Colon (tissue), 2 donors: Measurements from ENCODE around the gene MFRP.

Source experiments
- FAIRE-seq: peaks from 2 replicates; lab custom pipeline; 2012; peaks lifted over from hg19 to GRCh38; lab: Jason Lieb, UNC
- donor health status: control.
- donor health status: control.

The MFRP gene

DNA sequence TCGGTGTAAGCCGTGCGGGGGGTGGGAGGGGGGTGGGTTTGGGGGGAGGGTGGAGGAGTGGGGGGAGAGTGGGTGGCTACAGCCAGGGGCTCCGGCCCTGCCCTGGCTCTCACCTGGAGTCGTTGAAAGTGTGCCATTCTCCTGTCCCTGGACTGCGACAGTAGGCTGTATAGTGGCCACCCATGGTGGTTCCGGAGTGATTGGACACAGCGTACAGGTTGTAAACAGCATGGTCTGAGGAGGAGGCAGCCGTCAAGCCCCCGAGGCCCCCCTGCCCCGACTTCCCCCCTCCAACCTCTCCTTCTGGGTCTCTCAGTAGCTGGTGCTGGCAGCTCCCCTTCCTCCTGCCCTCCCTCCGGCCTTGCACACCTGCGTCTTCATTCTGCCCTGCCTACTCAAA lies 10.6 kb upstream of the MFRP start:
- no peak for FAIRE-seq

DNA sequence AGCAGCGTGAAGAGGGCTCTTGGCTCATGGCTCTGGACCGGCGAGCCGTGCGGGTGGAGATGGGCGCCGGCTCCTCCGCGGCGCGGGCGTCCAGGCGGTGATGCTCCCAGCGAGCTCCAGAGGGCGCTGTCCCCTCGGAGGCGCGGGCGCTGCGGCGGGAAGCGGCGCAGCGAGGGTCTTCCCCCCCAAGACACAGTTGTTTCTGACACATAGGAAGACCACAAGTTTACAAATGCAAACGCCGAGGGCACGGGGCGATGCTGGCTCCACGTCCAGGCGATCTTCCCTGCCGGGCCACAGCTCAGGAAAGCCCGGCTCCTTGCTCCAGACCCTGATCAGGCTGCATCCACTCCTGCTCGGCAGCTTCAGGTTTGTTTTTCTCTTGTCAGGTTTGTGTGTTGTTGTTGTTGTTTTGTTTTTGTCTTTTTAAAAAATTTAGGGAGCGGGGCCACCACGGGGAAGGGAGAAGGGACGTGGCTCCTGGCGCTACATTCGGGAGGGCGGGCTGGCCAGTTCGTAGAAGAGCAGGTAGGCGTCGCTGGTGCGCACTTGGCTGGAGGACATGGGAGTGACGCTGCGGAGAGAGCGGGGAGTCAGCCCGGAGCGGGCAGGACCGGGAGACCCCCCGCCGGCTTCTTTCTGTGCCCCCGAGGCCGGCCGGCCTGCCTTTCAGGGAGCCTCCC lies 10.0 kb upstream of the MFRP start:
- no peak for FAIRE-seq

DNA sequence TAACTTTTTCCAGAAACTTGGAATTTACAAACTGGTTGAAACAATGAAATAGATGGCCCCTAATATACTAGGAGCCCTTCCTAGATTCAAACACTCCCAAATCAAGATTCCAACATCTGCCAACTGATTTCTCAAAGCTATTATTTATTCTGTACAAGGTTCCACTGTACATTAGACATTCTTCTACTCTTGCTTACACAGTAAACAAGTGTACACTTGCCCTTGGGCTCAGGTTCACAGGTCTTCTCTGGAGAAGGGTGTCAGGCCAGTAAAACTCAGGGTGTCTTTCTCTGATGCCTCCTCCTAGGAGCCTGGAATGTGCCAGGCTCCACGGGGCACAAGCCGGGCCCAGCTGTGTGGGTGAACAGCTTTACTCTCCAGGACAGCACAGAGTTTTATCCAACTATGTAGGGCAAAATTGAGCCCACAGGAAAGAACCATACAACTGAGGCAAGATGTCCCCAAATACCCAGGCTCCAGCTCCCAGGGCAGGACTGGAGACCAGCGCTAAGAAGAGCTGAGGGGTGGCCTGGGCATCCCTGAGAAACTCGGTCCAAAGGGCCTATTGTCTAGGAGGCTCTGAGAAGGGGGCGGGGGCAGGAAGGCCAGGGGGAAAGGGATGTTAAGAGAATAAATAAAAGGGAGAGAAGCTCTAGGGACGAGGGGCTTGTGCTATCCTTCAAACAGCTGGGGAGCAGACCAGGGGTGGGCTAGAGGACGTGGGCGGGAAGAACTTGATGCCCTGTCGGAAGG lies 8.8 kb upstream of the MFRP start:
- no peak for FAIRE-seq

DNA sequence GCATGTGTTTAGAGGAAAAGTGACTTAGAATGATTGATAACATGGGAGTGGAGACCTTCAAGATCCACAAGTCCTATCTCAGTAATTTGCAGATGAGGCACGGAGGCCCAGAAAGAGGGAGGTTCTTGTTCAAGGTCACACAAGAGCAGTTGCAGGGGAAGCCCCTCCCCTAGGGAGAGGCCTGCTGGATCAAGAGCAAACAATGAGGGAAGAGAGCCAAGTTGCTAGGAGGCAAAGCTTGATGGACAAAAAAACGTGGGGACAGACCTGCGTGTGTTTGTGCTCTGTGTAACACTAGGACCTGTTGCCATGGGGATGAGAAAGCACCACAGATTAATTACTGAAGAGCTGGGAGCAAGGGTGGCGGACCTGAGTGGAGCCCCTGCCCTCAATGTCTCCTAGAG lies 6.4 kb upstream of the MFRP start:
- no peak for FAIRE-seq

DNA sequence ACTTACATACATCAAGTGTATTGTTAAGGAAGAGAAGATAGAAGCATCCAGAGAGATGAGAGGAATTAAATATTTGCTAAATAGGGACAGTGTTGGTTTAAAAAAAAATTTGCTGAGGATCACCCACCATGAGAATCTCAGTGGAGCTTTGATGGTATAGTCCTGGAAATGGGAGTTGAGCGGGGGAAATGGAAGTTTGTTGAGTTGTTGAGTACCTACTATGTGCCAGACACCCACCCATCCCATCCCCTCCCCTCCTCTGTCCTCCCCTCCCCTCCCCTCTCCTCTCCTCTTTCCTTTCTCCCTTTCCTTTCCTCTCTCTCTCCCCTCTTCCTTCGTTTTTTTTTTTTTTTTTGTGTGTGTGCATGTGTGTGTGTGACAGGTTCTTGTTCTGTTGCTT lies 4.7 kb upstream of the MFRP start:
- no peak for FAIRE-seq

DNA sequence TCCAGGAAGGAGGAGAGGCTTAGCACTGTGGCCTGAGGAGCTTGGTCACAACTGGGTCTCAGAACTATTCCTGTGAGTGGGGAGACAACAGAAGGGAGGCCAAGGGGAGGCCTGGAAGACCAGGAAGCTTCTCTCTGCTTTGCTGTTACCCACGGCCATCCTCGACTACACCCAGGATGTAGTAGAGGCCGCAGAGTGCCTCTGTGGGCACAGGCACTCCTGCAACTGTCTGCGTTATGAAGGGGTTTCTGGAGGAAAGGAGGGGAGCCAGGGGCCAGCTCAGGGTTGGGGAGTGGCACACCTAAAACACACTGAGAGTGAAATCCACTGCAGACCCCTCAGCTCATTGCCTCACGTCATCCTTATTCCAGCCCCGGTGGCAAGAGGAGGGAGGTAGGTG lies 3.8 kb upstream of the MFRP start:
- FAIRE-seq: no peak

DNA sequence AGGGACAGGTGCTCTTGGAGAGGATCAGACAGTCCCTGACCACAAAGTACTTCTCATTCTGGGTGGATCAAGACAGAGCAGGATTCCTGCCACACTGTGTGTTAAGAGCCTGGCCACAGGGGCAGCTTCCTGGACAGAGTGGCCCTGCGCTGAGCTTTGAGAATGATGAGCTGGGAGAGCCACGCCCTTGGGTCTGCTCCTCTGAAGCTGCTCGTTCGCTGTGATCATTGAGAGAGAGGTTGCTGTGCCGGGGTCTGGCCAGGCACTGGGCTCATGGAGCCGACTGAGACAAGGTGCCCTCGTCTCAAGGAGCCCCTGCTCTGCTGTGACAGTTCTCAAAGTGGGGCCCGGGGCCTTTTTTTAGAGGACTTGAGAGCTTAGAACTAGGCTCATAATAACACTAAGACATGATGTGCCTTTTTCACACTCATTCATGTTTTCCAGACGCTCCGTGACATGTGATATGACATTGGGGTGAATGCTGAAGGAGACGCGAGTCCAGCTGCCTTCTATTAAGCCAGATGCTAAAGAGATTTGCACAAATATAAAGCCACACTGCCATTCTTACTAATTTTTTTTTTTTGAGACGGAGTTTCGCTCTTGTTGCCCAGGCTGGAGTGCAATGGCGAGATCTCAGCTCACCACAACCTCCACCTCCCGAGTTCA lies 1.6 kb upstream of the MFRP start:
- no peak for FAIRE-seq

DNA sequence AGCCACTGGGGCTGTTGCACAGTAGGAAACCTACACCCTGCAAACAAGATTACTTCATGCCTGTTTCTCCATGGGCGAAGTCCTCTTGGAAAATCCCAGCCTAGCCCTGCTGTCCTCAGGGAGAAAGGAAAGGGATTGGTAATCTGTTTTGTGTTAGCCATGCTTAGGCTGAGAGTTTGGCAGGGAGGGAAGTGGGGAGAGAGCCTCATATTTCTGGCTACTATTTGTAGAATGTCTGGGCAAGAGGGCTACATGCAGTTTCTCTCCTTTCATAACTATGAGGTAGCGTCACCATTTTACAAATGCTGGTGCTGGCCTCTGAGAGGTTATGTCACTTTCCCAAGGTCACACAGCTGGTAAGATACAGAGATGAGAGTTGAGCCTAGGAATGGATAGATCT lies 737 bp upstream of the MFRP start:
- FAIRE-seq: no peak

DNA sequence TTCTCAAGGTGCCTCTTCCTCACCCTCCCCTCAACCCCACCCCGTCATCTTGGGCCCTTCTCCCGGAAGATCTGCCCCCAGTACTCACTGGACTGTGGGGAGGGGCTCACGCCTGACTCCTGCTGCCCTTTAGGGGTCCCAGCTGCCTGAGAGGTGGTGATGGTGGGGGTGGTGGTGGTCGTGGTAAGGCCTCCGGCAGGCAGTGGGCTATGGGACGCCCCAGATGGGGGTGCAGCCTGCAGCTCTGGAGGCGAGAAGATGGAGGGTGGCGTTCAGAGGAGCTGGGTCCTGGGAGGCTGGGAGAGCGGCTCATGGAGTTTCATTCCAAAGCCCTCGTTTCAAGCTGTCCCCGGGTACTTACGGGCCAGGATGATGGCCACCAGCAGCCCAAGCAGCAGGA lies 820 bp downstream of the MFRP start:
- FAIRE-seq: no peak

DNA sequence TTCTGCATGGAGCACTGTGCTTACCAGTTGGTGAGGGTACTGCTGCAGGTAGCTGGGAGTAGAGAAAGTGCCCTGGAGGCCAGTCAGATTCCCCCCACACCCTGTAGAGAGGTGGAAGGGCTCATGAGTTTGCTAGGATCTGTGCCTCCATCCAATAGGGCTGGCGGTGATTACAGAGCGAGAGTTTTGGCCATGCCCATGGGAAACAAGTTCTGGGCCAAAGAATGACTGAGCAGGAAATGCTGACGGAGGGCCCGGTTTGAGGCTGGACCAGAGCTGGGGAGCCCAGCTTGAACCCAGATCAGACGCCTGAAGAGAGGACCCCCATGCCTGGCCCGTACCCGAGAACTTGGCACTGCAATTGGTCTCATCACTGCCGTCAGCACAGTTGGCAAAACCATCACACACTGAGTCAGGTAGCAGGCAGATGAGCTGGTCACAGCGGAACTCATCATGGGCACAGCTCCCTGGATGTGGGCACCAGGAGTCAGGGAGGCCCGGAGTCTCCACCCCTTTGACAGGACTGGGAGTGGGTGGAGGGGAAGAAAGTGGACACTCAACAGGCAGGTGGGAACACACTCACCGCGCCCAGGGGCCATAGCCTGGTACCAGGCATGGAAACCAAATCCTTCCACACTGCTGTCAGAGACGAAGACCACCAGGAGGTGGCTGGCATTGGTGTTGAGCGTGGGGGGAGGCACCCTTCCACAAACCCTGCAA lies 2.1 kb downstream of the MFRP start:
- no peak for FAIRE-seq

DNA sequence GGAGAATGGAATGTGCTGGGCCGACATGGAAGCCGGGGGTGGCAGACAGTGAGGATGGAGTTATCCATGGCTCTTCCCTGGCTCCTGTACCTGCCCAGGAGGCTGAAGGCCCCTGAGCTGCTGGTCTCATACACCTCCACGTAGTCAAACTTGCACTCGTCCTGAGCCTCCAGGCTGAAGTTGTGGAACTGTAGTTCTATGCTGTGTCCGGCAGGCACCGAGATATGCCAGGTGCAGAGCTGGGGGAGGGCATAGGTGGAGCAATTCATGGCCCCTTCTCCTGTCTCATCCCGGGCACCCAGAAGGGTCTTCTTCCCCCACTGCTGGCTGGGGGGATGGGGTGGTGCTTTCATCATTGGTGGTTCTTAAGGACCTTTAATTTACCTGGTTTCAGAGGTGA lies 2.8 kb downstream of the MFRP start:
- no peak for FAIRE-seq

DNA sequence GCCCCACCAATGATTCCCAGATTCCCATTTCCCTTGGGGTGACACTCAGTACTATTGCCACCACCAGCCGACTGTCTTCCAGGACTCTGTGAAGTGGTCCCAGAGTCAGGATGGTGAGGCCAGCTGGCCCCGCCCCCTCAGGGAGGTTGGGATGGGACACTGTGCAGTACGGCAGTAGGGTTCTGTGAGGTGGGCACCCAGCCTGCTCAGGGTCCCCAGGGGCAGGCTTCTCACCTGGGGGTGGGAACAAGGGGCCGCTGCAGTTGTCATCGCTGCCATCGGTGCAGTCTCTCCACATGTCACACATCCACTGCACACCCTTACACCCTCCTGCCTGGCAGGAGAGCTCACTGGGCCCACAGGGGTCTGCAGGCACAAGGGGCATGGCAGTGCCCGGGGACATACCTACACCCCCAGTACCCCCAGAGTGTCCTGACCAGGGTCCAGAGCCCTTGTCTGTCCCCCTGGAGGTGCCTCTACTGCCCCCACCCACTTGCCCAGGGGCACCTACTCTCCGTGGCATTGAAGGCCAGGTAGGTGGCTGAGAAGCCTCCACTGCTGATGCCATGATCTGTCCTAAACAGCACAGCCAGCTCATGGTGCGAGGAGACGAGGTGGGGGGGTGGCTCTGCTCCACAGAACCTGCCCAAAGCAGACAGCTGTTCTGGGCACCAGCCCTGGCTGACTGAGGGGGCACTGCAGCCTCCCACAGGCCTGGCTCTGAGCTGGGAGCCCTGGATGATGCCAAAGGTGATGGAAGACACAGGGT lies 4.0 kb downstream of the MFRP start:
- no peak for FAIRE-seq

DNA sequence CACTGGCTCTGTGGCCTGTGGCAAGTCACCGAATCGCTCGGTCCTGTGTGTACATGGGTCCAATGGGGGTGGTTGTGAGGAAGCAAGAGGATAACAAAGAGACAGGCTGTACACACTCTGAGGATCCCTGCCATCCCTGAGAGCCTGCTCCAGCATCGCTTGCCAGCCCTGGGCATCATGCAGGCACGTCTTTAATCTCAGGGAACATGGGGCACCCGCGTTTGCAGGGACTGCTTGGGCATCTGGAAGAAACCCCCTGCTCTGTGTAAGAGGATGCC lies 4.5 kb downstream of the MFRP start:
- no peak for FAIRE-seq

DNA sequence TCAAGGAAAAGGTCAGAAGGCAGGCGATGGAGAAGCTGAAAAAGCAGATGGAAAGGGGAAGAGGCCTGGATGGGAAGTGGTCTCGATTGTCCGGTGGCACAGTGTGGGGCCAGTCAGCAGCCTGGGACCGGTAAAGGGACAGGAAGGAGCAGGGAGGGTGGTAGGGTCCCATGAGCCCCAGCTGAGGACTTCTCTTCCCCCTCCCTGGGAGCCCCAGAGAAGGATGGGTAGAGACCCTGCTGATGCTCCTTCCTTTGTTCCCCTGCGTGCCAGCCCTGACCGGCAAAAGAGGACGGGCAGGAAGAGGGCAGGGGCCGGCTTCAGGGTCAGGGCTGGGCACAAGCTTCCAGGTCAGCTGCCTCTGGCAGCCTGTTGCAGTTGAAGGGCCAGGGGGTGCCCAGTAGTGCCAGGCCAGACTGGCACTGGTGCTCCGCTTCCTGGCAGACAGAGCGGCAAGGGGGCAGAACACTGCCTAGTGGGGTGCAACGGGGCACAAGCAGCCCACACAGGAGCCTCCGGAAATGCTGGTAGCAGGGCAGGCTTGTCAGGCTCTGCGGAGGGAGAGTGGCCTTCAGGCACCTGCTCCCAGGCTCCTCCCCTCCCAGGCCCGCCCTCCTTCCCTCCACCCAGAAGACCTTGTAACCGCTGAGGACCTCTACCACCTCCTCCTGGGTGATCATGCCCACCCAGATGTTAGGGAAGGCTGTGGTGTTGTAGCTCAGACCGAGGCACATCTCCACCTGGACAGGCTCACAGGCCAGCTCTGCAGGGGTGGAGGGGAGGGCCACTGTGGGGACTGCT lies 5.1 kb downstream of the MFRP start:
- FAIRE-seq: no peak

DNA sequence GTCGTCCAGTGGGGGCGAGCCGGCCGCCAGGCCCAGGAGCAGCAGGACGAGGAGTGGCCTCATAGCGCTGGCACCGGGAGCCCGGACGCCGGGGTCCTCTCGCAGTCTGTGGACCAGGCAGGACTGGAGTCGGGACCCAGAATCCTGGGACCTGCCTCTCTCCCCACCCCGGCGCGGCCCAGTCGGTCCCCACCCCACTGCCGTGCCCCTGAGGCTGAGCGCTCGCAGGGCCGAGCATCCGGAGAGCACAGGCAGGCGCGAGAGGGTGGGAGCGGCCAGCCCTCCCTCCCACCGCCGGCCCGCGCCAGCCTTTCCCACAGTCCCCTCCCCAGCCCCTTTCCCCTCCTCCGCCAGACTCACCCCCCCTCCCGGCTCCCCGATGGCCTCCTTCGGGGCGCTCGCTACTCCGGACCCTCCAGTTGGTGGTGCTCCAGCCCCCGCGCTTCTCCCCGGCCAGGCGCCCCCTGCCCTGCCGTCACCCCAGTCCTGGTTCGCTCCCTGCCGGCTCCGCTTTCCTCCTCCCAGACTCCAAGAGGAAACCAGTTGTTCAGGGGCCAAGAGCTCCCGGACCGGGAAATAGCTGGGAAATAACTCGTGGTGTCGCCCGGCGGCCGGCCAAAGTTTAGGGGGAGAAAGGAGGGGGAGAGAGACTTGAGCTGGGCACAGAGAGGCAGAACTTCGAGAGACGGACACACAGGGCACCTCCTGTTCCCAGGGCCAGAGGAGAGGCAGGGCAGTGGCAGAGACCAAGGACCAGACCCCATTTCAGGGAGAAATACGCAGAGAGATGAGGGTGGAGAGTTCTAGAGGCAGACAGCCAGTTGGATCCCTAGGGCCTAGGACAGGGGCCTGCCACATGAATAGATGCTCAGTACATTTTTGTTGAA lies 5.9 kb downstream of the MFRP start, which contains the start of gene C1QTNF5:
Gene C1QTNF5 (minus strand): TSS at position 549 of the 887 bp plus-strand sequence. CDS start 486 bp downstream, at position 63.
- FAIRE-seq: no peak

DNA sequence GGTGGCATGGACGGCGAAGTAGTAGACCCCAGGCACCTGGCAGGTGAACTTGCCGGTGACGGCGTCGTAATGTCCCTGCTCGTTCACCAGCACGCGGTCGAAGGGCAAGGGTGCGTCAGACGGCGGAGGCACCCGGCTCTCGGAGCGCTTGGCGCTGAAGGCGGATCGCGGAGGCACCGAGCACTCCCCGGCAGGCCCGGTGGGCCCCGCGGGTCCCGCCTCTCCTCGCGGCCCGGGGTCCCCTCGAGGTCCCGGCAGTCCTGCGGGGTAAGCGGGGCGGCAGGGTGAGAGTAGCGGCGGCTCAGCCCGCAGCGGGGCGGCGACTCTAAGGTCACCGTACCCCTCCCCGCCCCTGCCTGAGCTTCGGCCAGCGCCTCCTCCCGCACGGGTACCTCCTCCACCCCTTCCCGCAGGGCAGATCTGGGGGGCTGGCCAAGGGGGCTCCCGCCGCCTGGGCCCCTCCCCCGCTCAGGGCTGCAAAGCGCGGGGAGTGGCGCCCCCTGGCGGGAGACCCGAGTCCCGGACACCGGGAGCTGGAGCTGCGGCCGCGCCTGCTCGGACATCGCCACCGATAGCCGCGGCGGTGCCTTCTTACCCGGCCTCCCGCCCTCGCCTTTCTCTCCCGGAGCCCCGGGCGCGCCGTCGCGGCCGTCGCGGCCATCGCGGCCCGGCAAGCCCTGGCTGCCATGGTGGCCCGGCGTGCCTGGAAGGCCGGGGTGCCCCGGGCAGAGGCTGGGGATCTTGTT lies 6.7 kb downstream of the MFRP start:
- FAIRE-seq: no peak

DNA sequence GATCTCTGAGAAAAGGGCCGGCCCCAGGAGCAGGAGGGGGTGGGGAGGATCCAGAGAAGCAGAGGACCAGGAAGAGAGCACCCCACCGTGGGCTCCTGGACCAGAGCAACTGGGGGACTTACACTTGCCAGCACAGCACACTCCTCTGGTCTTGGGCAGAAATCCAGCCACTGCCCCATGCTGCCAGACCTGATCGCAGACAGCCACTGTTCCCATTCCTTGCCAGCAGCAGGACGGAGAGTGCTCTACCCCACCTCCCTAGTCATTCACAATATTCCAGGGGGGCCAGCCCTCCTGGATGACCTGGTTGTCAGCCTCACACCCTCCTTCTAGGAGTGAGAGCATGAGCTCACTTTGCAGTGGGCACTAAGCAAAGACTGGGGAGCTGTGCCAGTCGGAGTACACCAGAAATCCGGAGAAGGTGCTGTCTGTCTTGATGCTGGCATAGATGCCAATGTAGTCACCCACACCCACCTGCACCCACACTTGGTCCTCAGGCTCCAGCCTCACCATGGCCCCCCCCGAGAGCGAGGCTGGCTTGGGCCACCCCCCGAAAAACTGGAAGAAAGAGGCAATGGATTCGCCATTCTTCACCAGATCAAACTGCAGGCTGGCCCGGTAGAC lies 7.4 kb downstream of the MFRP start:
- FAIRE-seq: no peak

DNA sequence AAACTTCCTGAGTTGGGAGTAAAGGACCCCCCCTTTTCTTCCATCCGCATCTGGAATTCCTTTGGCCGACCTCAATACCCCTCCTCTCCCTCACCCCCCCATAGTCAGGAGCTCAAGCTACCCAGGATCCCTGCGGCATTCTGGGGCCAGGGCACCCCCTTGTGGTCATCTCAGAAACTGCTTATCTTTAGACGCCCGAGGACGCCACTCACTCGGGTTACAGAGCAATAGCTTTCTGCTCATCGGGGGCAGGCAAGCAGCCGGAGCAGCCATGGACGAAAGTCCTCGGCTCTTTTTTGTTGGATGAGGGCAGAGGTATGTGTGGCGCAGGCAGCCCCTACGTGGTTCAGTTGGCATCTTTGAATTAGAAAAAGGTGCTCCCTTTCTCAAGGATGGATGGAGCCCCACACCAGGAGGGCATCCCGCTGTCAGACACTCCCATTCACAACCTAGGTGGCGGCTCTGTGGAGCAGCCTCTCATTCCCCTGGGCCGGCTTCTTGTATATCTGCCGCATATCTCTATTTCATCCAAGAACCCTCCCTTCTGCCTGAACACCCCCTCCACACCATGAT lies 8.1 kb downstream of the MFRP start:
- no peak for FAIRE-seq
